Sigmoid colon (tissue), 4 donors: ENCODE measurements around the gene RNU1-2.

Experiments
- EP300 ChIP-seq, 4 donors: sonication (generic); formaldehyde crosslinking; IDR thresholded peaks; one replicate each; pipeline ENCODE4 v1.6.1; 2017; ENCODE audit warnings: antibody characterized with exemption in 4 of 4
- POLR2AphosphoS5 ChIP-seq, 4 donors: sonication (generic); formaldehyde crosslinking; IDR thresholded peaks; one replicate each; pipeline ENCODE4 v1.6.1; 2017; ENCODE audit warnings: antibody characterized with exemption in 4 of 4
- TF ChIP-seq, protein P1 (sequence below), 4 experiments: fragments of 450-650 bp in 3 of 4; fragments of 200-600 bp in 1 of 4; IDR thresholded peaks; one replicate each; pipeline ENCODE4 v1.5.1; 2016 to 2019; ENCODE audit warnings: antibody characterized with exemption in 4 of 4, mild to moderate bottlenecking in 3 of 4, moderate library complexity in 2 of 4

DNA sequence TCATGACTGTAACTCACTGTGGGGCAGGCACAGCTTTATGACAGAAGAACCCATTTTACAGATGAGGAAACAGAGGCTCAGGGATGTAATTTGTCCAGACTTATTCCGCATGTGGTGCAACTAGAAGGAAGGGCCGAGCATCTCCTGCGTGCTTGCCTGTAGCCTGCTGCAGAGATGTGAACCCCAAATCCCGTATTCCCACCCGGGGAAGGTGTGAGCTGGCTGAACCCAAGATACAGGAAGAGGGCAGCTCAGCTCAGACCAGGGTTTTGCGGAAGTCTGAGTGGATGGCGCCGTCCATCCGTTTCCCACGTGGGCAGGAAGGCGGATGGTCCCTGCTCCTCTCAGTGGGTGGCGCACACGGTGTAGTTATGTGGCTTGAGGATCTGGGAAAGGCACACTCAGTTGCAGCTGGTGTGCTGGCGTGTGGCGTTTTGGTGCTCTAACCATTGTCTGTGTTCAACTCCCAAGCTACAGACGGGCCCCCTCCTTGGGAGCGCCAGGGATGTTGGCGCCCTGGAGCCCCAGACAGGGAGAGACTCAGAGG is 27.2 kb downstream of the RNU1-2 start:
- TF ChIP-seq, protein P1, sequence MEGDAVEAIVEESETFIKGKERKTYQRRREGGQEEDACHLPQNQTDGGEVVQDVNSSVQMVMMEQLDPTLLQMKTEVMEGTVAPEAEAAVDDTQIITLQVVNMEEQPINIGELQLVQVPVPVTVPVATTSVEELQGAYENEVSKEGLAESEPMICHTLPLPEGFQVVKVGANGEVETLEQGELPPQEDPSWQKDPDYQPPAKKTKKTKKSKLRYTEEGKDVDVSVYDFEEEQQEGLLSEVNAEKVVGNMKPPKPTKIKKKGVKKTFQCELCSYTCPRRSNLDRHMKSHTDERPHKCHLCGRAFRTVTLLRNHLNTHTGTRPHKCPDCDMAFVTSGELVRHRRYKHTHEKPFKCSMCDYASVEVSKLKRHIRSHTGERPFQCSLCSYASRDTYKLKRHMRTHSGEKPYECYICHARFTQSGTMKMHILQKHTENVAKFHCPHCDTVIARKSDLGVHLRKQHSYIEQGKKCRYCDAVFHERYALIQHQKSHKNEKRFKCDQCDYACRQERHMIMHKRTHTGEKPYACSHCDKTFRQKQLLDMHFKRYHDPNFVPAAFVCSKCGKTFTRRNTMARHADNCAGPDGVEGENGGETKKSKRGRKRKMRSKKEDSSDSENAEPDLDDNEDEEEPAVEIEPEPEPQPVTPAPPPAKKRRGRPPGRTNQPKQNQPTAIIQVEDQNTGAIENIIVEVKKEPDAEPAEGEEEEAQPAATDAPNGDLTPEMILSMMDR (IDR thresholded peaks at IDR 0.05) = no peak
- no peak for TF ChIP-seq POLR2AphosphoS5 (IDR thresholded peaks at IDR 0.05)
- TF ChIP-seq EP300 (IDR thresholded peaks at IDR 0.05) = no peak
